ENCODE results near the gene VAMP1. TPM values are rescaled to one million over a fixed set of nuclear protein-coding genes. Genes with fewer than 3 reads are reported as not detected.

Gene VAMP1
- total and polyA plus RNA-seq, 2 donors from 2014 or later: 4.9 to 13.2 TPM

DNA sequence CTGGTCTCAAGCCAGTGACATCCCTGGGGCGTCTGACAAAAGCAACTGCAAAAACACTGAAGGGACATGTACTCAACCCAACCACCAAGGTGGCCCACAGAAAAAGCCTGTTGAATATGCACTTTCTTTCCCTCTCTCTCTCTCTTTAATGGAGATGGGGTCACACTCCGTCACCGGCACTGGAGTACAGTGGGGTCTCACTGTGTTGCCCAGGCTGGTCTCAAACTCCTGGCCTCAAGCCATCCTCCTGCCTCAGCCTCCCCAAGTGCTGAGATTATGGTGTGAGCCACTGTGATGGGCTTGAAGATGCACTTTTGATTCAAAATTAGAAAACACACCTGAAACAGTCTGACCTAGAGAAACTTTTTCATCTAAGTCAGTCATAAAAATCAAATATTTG lies 32.9 kb downstream of the VAMP1 start:
- no peaks in the 10 kb centered on the region for H3K36me3 ChIP-seq (ENCODE audit: control insufficient read depth in 2 of 3, insufficient read depth in 3 of 3, low read length in 3 of 3)
- no peak overlapping the region for H3K9ac ChIP-seq (ENCODE audit: low read length in 3 of 3)
- FAIRE-seq (no peak), DNase-seq (peak in 1 of 5 donors; percentile 22)
- no peak overlapping the region for H3K4me3 ChIP-seq (ENCODE audit: low read length in 3 of 3)
- no peak overlapping the region for H3K27ac ChIP-seq (ENCODE audit: low read depth in 2 of 2, low read length in 2 of 2)
- no peaks in the 10 kb centered on the region for H3K4me1 ChIP-seq (ENCODE audit: control insufficient read depth in 2 of 3, insufficient read depth in 2 of 3, low read depth in 1 of 3, low read length in 3 of 3)
- intact Hi-C loops (cut with DNase I): no loop called here
- no peaks in the 10 kb centered on the region for H3K27me3 ChIP-seq (ENCODE audit: control insufficient read depth, insufficient read depth, low read length)
- TF ChIP-seq, protein P1, sequence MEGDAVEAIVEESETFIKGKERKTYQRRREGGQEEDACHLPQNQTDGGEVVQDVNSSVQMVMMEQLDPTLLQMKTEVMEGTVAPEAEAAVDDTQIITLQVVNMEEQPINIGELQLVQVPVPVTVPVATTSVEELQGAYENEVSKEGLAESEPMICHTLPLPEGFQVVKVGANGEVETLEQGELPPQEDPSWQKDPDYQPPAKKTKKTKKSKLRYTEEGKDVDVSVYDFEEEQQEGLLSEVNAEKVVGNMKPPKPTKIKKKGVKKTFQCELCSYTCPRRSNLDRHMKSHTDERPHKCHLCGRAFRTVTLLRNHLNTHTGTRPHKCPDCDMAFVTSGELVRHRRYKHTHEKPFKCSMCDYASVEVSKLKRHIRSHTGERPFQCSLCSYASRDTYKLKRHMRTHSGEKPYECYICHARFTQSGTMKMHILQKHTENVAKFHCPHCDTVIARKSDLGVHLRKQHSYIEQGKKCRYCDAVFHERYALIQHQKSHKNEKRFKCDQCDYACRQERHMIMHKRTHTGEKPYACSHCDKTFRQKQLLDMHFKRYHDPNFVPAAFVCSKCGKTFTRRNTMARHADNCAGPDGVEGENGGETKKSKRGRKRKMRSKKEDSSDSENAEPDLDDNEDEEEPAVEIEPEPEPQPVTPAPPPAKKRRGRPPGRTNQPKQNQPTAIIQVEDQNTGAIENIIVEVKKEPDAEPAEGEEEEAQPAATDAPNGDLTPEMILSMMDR (IDR thresholded peaks at IDR 0.05; ENCODE audit: borderline replicate concordance, extremely low read depth, insufficient read depth): no peak
- H3K9me3 ChIP-seq (ENCODE audit: control insufficient read depth in 2 of 3, insufficient read depth in 1 of 3, low read length in 3 of 3): no peaks in the 10 kb centered on the region

DNA sequence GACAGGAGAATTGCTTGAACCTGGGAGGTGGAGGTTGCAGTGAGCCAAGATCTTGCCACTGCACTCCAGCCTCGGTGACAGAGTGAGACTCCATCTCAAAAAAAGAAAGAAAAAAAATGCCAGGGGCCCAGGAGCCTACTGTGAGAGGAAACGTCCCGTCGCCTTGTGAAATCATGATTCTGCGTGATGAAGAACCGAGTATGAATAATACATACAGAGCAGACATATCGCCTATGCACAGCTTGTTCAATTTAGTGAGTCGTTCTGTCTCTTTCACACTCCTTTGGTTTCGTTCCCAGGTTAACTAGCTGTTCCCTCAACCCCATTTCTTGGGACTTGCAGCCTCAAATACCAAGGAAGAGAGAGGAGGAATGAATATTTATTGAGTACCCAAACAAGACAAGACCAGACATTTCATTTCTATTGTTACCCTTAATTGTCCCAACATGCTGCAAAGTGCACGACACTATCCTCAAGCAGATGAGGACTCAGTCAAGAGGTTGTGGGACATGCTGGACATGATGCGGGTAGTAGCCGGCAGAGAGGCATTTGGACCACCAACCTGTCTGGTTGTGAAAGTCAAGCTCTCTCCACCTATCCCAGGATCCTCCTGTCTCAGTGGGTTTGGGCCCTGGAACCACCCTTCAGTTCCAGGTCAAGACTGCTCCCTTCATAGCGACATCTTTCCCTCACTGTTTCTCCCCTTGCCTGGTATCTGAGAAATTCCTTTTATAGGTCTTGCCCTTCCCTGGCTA lies 34.3 kb downstream of the VAMP1 start:
- Histone ChIP-seq H3K4me1 (ENCODE audit: control insufficient read depth in 2 of 3, insufficient read depth in 2 of 3, low read depth in 1 of 3, low read length in 3 of 3) (peaks cover 0 to 1% (median 0%) of the 10 kb centered on the region in 3 donors), H3K9me3 (ENCODE audit: control insufficient read depth in 2 of 3, insufficient read depth in 1 of 3, low read length in 3 of 3) (no peaks in the 10 kb centered on the region), H3K27ac (ENCODE audit: low read depth in 2 of 2, low read length in 2 of 2) (no peak overlapping the region), H3K9ac (ENCODE audit: low read length in 3 of 3) (no peak overlapping the region), H3K4me3 (ENCODE audit: low read length in 3 of 3) (no peak overlapping the region), H3K27me3 (ENCODE audit: control insufficient read depth, insufficient read depth, low read length) (no peaks in the 10 kb centered on the region), H3K36me3 (ENCODE audit: control insufficient read depth in 2 of 3, insufficient read depth in 3 of 3, low read length in 3 of 3) (no peaks in the 10 kb centered on the region)
- intact Hi-C loops (cut with DNase I): no loop called here
- DNase-seq: peak in 1 of 5 donors; percentile 2
- TF ChIP-seq, protein P1 (IDR thresholded peaks at IDR 0.05; ENCODE audit: borderline replicate concordance, extremely low read depth, insufficient read depth): no peak
- FAIRE-seq: no peak

DNA sequence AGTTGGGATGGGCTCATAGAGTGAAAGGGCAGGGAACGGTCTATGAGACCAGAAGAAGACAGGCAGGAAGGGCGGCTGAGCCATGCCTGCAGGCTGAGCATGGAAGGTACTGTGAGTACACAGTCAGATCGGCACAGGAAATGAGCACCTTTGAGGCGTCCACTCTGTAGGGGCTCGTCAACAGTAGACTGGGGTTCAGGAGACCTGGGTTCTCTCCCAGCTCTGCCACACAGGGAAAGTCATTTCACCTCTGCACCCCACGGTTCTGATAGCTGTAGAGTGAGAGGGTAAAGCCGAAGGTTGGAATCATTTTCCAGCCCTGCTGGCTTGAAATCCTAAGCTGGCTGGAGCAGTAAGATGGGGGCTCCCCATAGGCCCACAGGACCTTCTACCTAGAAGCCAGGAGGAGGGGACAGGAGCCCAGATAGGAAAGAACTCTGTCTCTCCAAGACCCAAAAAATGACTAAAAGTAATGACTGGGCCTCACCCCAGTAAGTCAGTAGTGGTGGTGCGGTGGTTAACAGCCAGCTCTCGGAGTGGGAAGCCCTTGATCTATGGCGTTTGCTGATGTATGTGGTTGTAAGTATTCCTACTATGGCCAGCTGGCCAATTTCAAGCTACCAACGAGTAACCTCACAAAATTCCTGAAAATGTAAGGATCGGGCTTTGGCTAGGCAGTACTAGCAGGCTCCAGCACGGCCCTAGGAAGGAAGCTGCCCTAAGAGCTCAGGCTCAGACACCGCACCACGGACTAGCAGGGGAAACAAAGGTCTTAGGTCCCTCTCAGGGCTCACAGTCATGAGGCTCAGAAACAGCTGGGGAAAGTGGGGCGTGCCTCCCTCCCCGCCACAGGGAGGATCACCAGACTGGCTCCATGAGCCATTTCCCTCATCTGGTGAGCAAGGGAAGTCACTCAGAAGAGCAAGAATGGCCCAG lies 36.0 kb downstream of the VAMP1 start:
- peak in 3 of 5 donors; percentile 24 to 66 (median 35) for DNase-seq
- TF ChIP-seq, protein P1 (IDR thresholded peaks at IDR 0.05; ENCODE audit: borderline replicate concordance, extremely low read depth, insufficient read depth): no peak
- no peak overlapping the region for H3K27ac ChIP-seq (ENCODE audit: low read depth in 2 of 2, low read length in 2 of 2)
- FAIRE-seq: no peak
- no peak overlapping the region for H3K9ac ChIP-seq (ENCODE audit: low read length in 3 of 3)
- H3K9me3 ChIP-seq (ENCODE audit: control insufficient read depth in 2 of 3, insufficient read depth in 1 of 3, low read length in 3 of 3): no peaks in the 10 kb centered on the region
- H3K4me3 ChIP-seq (ENCODE audit: low read length in 3 of 3): no peak overlapping the region
- intact Hi-C loops (cut with DNase I): no loop called here
- H3K4me1 ChIP-seq (ENCODE audit: control insufficient read depth in 2 of 3, insufficient read depth in 2 of 3, low read depth in 1 of 3, low read length in 3 of 3): peaks cover 3 to 12% (median 4%) of the 10 kb centered on the region in 3 donors
- no peaks in the 10 kb centered on the region for H3K27me3 ChIP-seq (ENCODE audit: control insufficient read depth, insufficient read depth, low read length)
- no peaks in the 10 kb centered on the region for H3K36me3 ChIP-seq (ENCODE audit: control insufficient read depth in 2 of 3, insufficient read depth in 3 of 3, low read length in 3 of 3)
